GM23338 (cell line): ENCODE results near the gene LCLAT1. TPM values are rescaled to one million over a fixed set of nuclear protein-coding genes. Genes with fewer than 3 reads are reported as not detected.

Experiments
- ATAC-seq: fragments of 200-7000 bp; cut with Tn5 transposase; 3 replicates; pipeline ENCODE4 v1.9.1; 2020
- DNase-seq: peaks from one replicate; pipeline ENCODE4 v3.0.0-alpha.2; 2015; ENCODE audit warnings: low spot score
- H2AFZ ChIP-seq: fragments of 200-600 bp; sonication (generic); 2 replicates; pipeline ENCODE4 v1.8.0; 2016; ENCODE audit warnings: antibody characterized with exemption, mild to moderate bottlenecking, moderate library complexity
- H3F3A ChIP-seq: fragments of 200-600 bp; sonication (generic); replicated peaks from 2 replicates; pipeline ENCODE4 v1.8.0; 2017; ENCODE audit warnings: antibody characterized with exemption, mixed run types, low read depth
- H3K27ac ChIP-seq: fragments of 200-600 bp; sonication (generic); 2 replicates; pipeline ENCODE4 v1.6.1; 2016; ENCODE audit warnings: low read depth
- H3K27me3 ChIP-seq: fragments of 200-600 bp; sonication (generic); 2 replicates; pipeline ENCODE4 v1.8.0; 2016; ENCODE audit warnings: mild to moderate bottlenecking, mixed run types, moderate library complexity; ENCODE audit not compliant: insufficient read depth
- H3K36me3 ChIP-seq: fragments of 200-600 bp; sonication (generic); 2 replicates; pipeline ENCODE4 v1.8.0; 2016; ENCODE audit warnings: mild to moderate bottlenecking; ENCODE audit not compliant: insufficient read depth
- H3K4me1 ChIP-seq: fragments of 200-600 bp; sonication (generic); 2 replicates; pipeline ENCODE4 v1.8.0; 2016; ENCODE audit warnings: mild to moderate bottlenecking, moderate library complexity; ENCODE audit not compliant: insufficient read depth
- H3K4me2 ChIP-seq: fragments of 200-600 bp; sonication (generic); 2 replicates; pipeline ENCODE4 v1.7.1; 2017; ENCODE audit warnings: mixed run types
- H3K4me3 ChIP-seq: fragments of 200-600 bp; sonication (generic); 2 replicates; pipeline ENCODE4 v1.6.1; 2016; ENCODE audit warnings: mixed run types
- H3K79me2 ChIP-seq: fragments of 200-600 bp; sonication (generic); replicated peaks from 2 replicates; pipeline ENCODE4 v1.8.0; 2017; ENCODE audit warnings: mild to moderate bottlenecking; ENCODE audit not compliant: insufficient read depth
- H3K9me2 ChIP-seq: fragments of 200-600 bp; sonication (generic); 2 replicates; pipeline ENCODE4 v1.8.0; 2017; ENCODE audit not compliant: insufficient read depth
- H4K20me1 ChIP-seq: fragments of 200-600 bp; sonication (generic); replicated peaks from 2 replicates; pipeline ENCODE4 v1.8.0; 2017; ENCODE audit warnings: mild to moderate bottlenecking; ENCODE audit not compliant: insufficient read depth
- H3K27ac Mint-ChIP-seq: 2 replicates; pipeline ENCODE4 v1.8.0; 2020; ENCODE audit warnings: inconsistent platforms, mild to moderate bottlenecking, moderate library complexity, mixed read lengths
- H3K27me3 Mint-ChIP-seq: 3 replicates; pipeline ENCODE4 v1.8.0; 2022; ENCODE audit warnings: low read depth, mild to moderate bottlenecking, moderate library complexity, mixed read lengths, inconsistent platforms; ENCODE audit not compliant: insufficient read depth, poor library complexity
- H3K36me3 Mint-ChIP-seq: 3 replicates; pipeline ENCODE4 v1.8.0; 2021; ENCODE audit warnings: low read depth, mild to moderate bottlenecking, inconsistent platforms, moderate library complexity, mixed read lengths
- H3K4me1 Mint-ChIP-seq: 3 replicates; pipeline ENCODE4 v1.8.0; 2020; ENCODE audit warnings: mild to moderate bottlenecking, inconsistent platforms, mixed read lengths
- H3K4me3 Mint-ChIP-seq: 3 replicates; pipeline ENCODE4 v1.8.0; 2021; ENCODE audit warnings: moderate library complexity, mild to moderate bottlenecking, inconsistent platforms, mixed read lengths
- H3K9me3 Mint-ChIP-seq: 3 replicates; pipeline ENCODE4 v1.8.0; 2020; ENCODE audit warnings: moderate library complexity, mild to moderate bottlenecking, inconsistent platforms, mixed read lengths
- EZH2 ChIP-seq: fragments of 200-600 bp; sonication (generic); IDR thresholded peaks from one replicate; pipeline ENCODE4 v1.8.0; 2017; ENCODE audit warnings: antibody characterized with exemption, mild to moderate bottlenecking, low read depth; ENCODE audit not compliant: unreplicated experiment
- EZH2phosphoT487 ChIP-seq: fragments of 200-600 bp; sonication (generic); IDR thresholded peaks from one replicate; pipeline ENCODE4 v1.8.1; 2018; ENCODE audit warnings: antibody characterized with exemption; ENCODE audit not compliant: unreplicated experiment
- JUNB ChIP-seq: IDR thresholded peaks from one replicate; pipeline ENCODE4 v1.6.1; 2016; ENCODE audit warnings: antibody characterized with exemption; ENCODE audit not compliant: unreplicated experiment
- NANOG ChIP-seq: IDR thresholded peaks from 2 replicates; pipeline ENCODE4 v1.6.1; 2016; ENCODE audit warnings: antibody characterized with exemption, borderline replicate concordance
- STAT1 ChIP-seq: IDR thresholded peaks from one replicate; pipeline ENCODE4 v1.6.1; 2016; ENCODE audit warnings: antibody characterized with exemption; ENCODE audit not compliant: unreplicated experiment
- polyA plus RNA-seq: library from polyadenylated mRNA; unstranded; fragments of >200 nt; fragmentation: Nextera tagmentation; extraction: Ambion mirVana; gene quantifications from 2 replicates; pipeline ENCODE4 v1.2.1, GENCODE V29; 2016
- total RNA-seq: library from RNA; depleted of rRNA; stranded (reverse); fragments of >200 nt; shearing (Covaris generic); gene quantifications from 2 replicates; pipeline ENCODE4 v1.2.3, GENCODE V29; 2014
- TF ChIP-seq, protein P1 (sequence below): fragments of 250-450 bp; sonication (Bioruptor Pico); IDR thresholded peaks from 2 replicates; pipeline ENCODE4 v1.5.0; 2020; ENCODE audit warnings: mild to moderate bottlenecking, moderate library complexity
- TF ChIP-seq, protein P2 (sequence below): IDR thresholded peaks from 2 replicates; pipeline ENCODE4 v1.6.1; 2016; ENCODE audit warnings: antibody characterized with exemption

Gene LCLAT1
- total and polyA plus RNA-seq, 2 experiments from 2014 or later, result 11.5 to 30.1 TPM

DNA sequence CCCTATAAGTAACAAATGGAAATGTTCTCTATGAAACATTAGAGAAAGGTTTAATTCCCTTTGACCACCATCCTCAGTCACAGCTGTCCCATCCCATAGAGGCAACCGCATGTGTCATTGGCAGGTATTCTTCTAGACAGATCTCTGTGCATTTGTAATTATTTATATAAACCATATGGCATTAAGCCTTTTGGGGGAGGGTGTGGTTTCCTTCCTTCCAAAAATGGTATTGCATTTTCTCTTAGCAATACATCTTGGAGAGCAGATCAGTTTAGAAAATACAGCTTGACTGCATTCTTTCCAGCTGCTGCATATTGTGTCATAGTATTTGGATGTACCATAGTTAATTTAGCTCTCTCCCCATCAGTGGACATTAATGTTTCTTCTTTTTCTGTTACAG lies 57.7 kb downstream of the LCLAT1 start (continued):
- TF ChIP-seq, protein P1, sequence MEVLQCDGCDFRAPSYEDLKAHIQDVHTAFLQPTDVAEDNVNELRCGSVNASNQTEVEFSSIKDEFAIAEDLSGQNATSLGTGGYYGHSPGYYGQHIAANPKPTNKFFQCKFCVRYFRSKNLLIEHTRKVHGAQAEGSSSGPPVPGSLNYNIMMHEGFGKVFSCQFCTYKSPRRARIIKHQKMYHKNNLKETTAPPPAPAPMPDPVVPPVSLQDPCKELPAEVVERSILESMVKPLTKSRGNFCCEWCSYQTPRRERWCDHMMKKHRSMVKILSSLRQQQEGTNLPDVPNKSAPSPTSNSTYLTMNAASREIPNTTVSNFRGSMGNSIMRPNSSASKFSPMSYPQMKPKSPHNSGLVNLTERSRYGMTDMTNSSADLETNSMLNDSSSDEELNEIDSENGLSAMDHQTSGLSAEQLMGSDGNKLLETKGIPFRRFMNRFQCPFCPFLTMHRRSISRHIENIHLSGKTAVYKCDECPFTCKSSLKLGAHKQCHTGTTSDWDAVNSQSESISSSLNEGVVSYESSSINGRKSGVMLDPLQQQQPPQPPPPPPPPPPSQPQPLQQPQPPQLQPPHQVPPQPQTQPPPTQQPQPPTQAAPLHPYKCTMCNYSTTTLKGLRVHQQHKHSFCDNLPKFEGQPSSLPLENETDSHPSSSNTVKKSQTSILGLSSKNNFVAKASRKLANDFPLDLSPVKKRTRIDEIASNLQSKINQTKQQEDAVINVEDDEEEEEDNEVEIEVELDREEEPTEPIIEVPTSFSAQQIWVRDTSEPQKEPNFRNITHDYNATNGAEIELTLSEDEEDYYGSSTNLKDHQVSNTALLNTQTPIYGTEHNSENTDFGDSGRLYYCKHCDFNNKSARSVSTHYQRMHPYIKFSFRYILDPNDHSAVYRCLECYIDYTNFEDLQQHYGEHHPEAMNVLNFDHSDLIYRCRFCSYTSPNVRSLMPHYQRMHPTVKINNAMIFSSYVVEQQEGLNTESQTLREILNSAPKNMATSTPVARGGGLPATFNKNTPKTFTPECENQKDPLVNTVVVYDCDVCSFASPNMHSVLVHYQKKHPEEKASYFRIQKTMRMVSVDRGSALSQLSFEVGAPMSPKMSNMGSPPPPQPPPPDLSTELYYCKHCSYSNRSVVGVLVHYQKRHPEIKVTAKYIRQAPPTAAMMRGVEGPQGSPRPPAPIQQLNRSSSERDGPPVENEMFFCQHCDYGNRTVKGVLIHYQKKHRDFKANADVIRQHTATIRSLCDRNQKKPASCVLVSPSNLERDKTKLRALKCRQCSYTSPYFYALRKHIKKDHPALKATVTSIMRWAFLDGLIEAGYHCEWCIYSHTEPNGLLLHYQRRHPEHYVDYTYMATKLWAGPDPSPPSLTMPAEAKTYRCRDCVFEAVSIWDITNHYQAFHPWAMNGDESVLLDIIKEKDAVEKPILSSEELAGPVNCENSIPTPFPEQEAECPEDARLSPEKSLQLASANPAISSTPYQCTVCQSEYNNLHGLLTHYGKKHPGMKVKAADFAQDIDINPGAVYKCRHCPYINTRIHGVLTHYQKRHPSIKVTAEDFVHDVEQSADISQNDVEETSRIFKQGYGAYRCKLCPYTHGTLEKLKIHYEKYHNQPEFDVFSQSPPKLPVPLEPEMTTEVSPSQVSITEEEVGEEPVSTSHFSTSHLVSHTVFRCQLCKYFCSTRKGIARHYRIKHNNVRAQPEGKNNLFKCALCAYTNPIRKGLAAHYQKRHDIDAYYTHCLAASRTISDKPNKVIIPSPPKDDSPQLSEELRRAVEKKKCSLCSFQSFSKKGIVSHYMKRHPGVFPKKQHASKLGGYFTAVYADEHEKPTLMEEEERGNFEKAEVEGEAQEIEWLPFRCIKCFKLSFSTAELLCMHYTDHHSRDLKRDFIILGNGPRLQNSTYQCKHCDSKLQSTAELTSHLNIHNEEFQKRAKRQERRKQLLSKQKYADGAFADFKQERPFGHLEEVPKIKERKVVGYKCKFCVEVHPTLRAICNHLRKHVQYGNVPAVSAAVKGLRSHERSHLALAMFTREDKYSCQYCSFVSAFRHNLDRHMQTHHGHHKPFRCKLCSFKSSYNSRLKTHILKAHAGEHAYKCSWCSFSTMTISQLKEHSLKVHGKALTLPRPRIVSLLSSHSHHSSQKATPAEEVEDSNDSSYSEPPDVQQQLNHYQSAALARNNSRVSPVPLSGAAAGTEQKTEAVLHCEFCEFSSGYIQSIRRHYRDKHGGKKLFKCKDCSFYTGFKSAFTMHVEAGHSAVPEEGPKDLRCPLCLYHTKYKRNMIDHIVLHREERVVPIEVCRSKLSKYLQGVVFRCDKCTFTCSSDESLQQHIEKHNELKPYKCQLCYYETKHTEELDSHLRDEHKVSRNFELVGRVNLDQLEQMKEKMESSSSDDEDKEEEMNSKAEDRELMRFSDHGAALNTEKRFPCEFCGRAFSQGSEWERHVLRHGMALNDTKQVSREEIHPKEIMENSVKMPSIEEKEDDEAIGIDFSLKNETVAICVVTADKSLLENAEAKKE (CRISPR knock-in tag), result no peak
- TF ChIP-seq, protein P2, sequence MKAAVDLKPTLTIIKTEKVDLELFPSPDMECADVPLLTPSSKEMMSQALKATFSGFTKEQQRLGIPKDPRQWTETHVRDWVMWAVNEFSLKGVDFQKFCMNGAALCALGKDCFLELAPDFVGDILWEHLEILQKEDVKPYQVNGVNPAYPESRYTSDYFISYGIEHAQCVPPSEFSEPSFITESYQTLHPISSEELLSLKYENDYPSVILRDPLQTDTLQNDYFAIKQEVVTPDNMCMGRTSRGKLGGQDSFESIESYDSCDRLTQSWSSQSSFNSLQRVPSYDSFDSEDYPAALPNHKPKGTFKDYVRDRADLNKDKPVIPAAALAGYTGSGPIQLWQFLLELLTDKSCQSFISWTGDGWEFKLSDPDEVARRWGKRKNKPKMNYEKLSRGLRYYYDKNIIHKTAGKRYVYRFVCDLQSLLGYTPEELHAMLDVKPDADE, result no peak
- TF ChIP-seq EZH2phosphoT487 (no peak), EZH2 (no peak), STAT1 (no peak), NANOG (no peak), JUNB (no peak)

DNA sequence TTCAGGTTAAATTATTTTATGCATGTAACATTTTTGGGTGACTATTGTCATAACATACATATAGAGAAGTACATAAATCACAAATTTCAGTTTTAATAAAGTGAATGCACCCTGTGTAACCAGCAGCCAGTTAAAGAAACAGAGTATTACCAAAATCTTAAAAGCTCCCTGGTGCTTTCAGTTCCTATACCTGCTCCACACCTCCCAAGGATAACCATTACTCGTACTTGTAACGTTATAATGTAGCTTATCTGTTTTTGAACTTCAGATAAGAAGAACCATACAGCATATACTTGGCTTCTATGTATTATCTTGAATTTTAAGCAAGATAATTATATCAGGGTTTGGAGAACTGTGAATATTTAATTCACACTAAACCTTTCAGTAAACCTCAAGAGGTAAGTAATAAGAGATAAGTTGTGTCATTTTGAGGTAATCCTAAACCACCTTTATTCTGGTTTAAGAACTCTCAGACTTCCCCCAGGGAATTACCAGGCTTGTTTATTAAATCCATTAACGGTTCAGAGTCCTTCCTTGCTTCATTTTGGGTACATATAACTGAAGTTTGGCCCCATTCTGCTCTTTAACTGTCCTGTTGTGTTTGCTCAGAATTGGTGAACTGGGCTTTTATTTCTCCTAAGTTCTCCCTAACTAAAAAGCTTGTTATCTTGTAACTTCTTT lies 58.6 kb downstream of the LCLAT1 start:
- Histone ChIP-seq H2AFZ (no peak overlapping the region), H3K4me2 (no peak overlapping the region), H3K4me3 (no peak overlapping the region), H3K9me2 (no peaks in the 10 kb centered on the region), H3K27me3 (no peaks in the 10 kb centered on the region), H3K4me1 (0 out of 2 replicates have a peak, but pooled peaks cover under 1% of the 10 kb centered on the region), H4K20me1 (no peaks in the 10 kb centered on the region), H3K36me3 (peaks cover 3% of the 10 kb centered on the region; the same call in 1 of the 2 replicates), H3K79me2 (peaks cover 74% of the 10 kb centered on the region), H3K27ac (no peak overlapping the region), H3F3A (no peaks in the 10 kb centered on the region)
- TF ChIP-seq, protein P1 (CRISPR knock-in tag), result no peak
- TF ChIP-seq STAT1, result no peak
- peaks cover 23% of the 10 kb centered on the region for H3K9me3 Mint-ChIP-seq
- H3K36me3 Mint-ChIP-seq, result peaks cover 28% of the 10 kb centered on the region; the same call in 2 of the 3 replicates
- ATAC-seq, result no peak
- no peak for DNase-seq
- peaks cover 11% of the 10 kb centered on the region for H3K4me1 Mint-ChIP-seq
- H3K27me3 Mint-ChIP-seq, result no peaks in the 10 kb centered on the region
- H3K4me3 Mint-ChIP-seq, result no peak overlapping the region
- no peak overlapping the region for H3K27ac Mint-ChIP-seq
